IMR-90 (cell line): ENCODE data around the gene ZBTB48. TPM values are rescaled to one million over a fixed set of nuclear protein-coding genes. Genes with fewer than 3 reads are reported as not detected.

Source experiments
- ATAC-seq: fragments of 200-7000 bp; cut with Tn5 transposase; 2 replicates; pipeline ENCODE4 v1.9.1; 2020; ENCODE audit warnings: low read depth, mild to moderate bottlenecking, moderate library complexity
- BruUV-seq: library from RNA; stranded (reverse); fragments of 400-500 nt; replicated peaks from 2 replicates; lab custom pipeline; 2021; lab: Mats Ljungman, UMichigan
- CTCF ChIA-PET: fragments of 300-600 bp; formaldehyde crosslinking; extraction: SDS; loops from one replicate; lab custom pipeline; 2021; ENCODE audit warnings: antibody characterized with exemption; lab: Yijun Ruan, JAX
- POLR2A ChIA-PET: fragments of 300-600 bp; sonication (Branson Sonifier 250); formaldehyde crosslinking; loops from one replicate; lab custom pipeline; 2022; ENCODE audit warnings: antibody characterized with exemption; ENCODE audit not compliant: unreplicated experiment; lab: Charles Lee
- DNase-seq: peaks from one replicate; pipeline ENCODE4 v3.0.0; 2013
- H2AFZ ChIP-seq: replicated peaks from 2 replicates; pipeline ENCODE3; 2013; ENCODE audit warnings: low read length, mild to moderate bottlenecking; ENCODE audit not compliant: poor library complexity
- H2AK5ac ChIP-seq: 2 replicates; pipeline ENCODE4 v1.6.1; 2013; ENCODE audit warnings: low read depth, low read length, inconsistent platforms
- H2AK9ac ChIP-seq: replicated peaks from 2 replicates; pipeline ENCODE3; 2013; ENCODE audit warnings: mild to moderate bottlenecking, low read depth, low read length, moderate library complexity; ENCODE audit not compliant: poor library complexity
- H2BK120ac ChIP-seq: 2 replicates; pipeline ENCODE4 v1.6.1; 2013; ENCODE audit warnings: low read depth, low read length, inconsistent platforms
- H2BK15ac ChIP-seq: 3 replicates; pipeline ENCODE4 v1.6.1; 2013; ENCODE audit warnings: low read depth, low read length, inconsistent platforms
- H2BK20ac ChIP-seq: 2 replicates; pipeline ENCODE4 v1.6.1; 2013; ENCODE audit warnings: low read depth, mild to moderate bottlenecking, inconsistent platforms, low read length, moderate library complexity
- H2BK5ac ChIP-seq: 2 replicates; pipeline ENCODE4 v1.6.1; 2013; ENCODE audit warnings: mild to moderate bottlenecking, low read depth, low read length, inconsistent platforms; ENCODE audit not compliant: poor library complexity, severe bottlenecking
- H3K14ac ChIP-seq: replicated peaks from 2 replicates; pipeline ENCODE4 v1.6.1; 2013; ENCODE audit warnings: low read depth, low read length, inconsistent platforms
- H3K18ac ChIP-seq: 2 replicates; pipeline ENCODE4 v1.6.1; 2013; ENCODE audit warnings: low read depth, low read length, control low read depth
- H3K23ac ChIP-seq: 2 replicates; pipeline ENCODE4 v1.6.1; 2013; ENCODE audit warnings: low read depth, low read length, inconsistent platforms
- H3K27ac ChIP-seq: 2 replicates; pipeline ENCODE4 v1.5.1; 2013; ENCODE audit warnings: mild to moderate bottlenecking, control low read depth, low read length; ENCODE audit not compliant: insufficient read depth
- H3K27me3 ChIP-seq: 2 replicates; pipeline ENCODE4 v1.6.1; 2013; ENCODE audit warnings: low read length; ENCODE audit not compliant: control insufficient read depth, insufficient read depth
- H3K36me3 ChIP-seq: 2 replicates; pipeline ENCODE4 v1.6.1; 2013; ENCODE audit warnings: low read length, mixed read lengths; ENCODE audit not compliant: control insufficient read depth, insufficient read depth
- H3K4ac ChIP-seq: 2 replicates; pipeline ENCODE4 v1.6.1; 2013; ENCODE audit warnings: low read depth, low read length, inconsistent platforms
- H3K4me1 ChIP-seq: 2 replicates; pipeline ENCODE4 v1.6.1; 2013; ENCODE audit warnings: low read length, mixed read lengths; ENCODE audit not compliant: control insufficient read depth, insufficient read depth
- H3K4me2 ChIP-seq: 2 replicates; pipeline ENCODE4 v1.6.1; 2013; ENCODE audit warnings: low read depth, mild to moderate bottlenecking, control low read depth, low read length, moderate library complexity
- H3K4me3 ChIP-seq: 2 replicates; pipeline ENCODE4 v1.5.1; 2013; ENCODE audit warnings: low read depth, mild to moderate bottlenecking, control low read depth, low read length, moderate library complexity; ENCODE audit not compliant: insufficient read depth
- H3K56ac ChIP-seq: 2 replicates; pipeline ENCODE4 v1.6.1; 2013; ENCODE audit warnings: low read length, inconsistent platforms; ENCODE audit not compliant: insufficient read depth; ENCODE audit errors: extremely low read depth
- H3K79me1 ChIP-seq, 2 experiments: 2 replicates each; pipeline ENCODE4 v1.6.1; 2013; ENCODE audit warnings: low read length in 2 of 2, inconsistent platforms in 1 of 2, low read depth in 1 of 2
- H3K9ac ChIP-seq: 2 replicates; pipeline ENCODE4 v1.6.1; 2013; ENCODE audit warnings: low read depth, low read length, control low read depth
- H3K9me1 ChIP-seq: 2 replicates; pipeline ENCODE4 v1.6.1; 2013; ENCODE audit warnings: low read length, inconsistent platforms; ENCODE audit not compliant: insufficient read depth
- H3K9me3 ChIP-seq: 2 replicates; pipeline ENCODE4 v1.6.1; 2013; ENCODE audit warnings: low read length; ENCODE audit not compliant: control insufficient read depth, insufficient read depth
- H4K20me1 ChIP-seq: 2 replicates; pipeline ENCODE4 v1.6.1; 2013; ENCODE audit warnings: low read length, inconsistent platforms; ENCODE audit not compliant: insufficient read depth
- H4K5ac ChIP-seq: 2 replicates; pipeline ENCODE4 v1.6.1; 2013; ENCODE audit warnings: mild to moderate bottlenecking, low read depth, low read length, control low read depth
- H4K8ac ChIP-seq, 2 experiments: 2 replicates each; pipeline ENCODE4 v1.6.1; 2013; ENCODE audit warnings: low read depth in 2 of 2, low read length in 2 of 2, control low read depth in 1 of 2, inconsistent platforms in 1 of 2
- H4K91ac ChIP-seq: 2 replicates; pipeline ENCODE4 v1.6.1; 2013; ENCODE audit warnings: low read depth, low read length, inconsistent platforms; ENCODE audit not compliant: insufficient read depth
- FOS ChIP-seq: fragments of 150-350 bp; IDR thresholded peaks from 2 replicates; pipeline ENCODE4 v1.6.1; 2016; ENCODE audit warnings: low read depth, low read length
- MAZ ChIP-seq: IDR thresholded peaks from 2 replicates; pipeline ENCODE4 v1.6.1; 2012; ENCODE audit warnings: low read depth, mild to moderate bottlenecking, low read length, improper control_type of control experiment, moderate library complexity, borderline replicate concordance
- MXI1 ChIP-seq: IDR thresholded peaks from 2 replicates; pipeline ENCODE4 v1.6.1; 2012; ENCODE audit warnings: low read depth, mild to moderate bottlenecking, low read length, moderate library complexity, borderline replicate concordance
- SMC3 ChIP-seq: fragments of 150-350 bp; IDR thresholded peaks from 2 replicates; pipeline ENCODE4 v1.6.1; 2016; ENCODE audit warnings: low read depth, mild to moderate bottlenecking, antibody characterized with exemption, low read length, moderate library complexity
- WGBS, 2 experiments: methylation state at CpG; one replicate each; pipeline versions ENCODE4 v1.1.5 to v1.1.7; 2013; ENCODE audit warnings: missing lambda C conversion rate in 2 of 2; ENCODE audit not compliant: insufficient read length in 1 of 2; ENCODE audit errors: extremely low coverage in 2 of 2; 5-methylcytosine and 5-hydroxymethylcytosine counted together
- dilution Hi-C: fragments of 300-500 bp; cut with HindIII; formaldehyde crosslinking; loops from one replicate; pipeline ENCODE4 v1.14.3; 2018; ENCODE audit warnings: low sequenced_read_pairs; ENCODE audit not compliant: unreplicated experiment
- in situ Hi-C: fragments of 300-500 bp; cut with MboI; formaldehyde crosslinking; loops from 3 replicates; pipeline ENCODE4 v1.14.3; 2019; ENCODE audit warnings: low sequenced_read_pairs, inconsistent platforms, mixed read lengths
- intact Hi-C: fragments of 100-400 bp; cut with micrococcal nuclease; formaldehyde crosslinking; loops from 2 replicates; pipeline ENCODE4 v1.10.0; 2022
- polyA plus RNA-seq, 3 experiments: library from polyadenylated mRNA; depleted of rRNA; stranded (reverse); fragments of >200 nt; gene quantifications; 2 replicates each; pipeline ENCODE4 v1.2.3, GENCODE V29; 2012; ENCODE audit warnings: low replicate concordance in 1 of 3
- total RNA-seq: library from RNA; depleted of rRNA; stranded (reverse); fragments of >200 nt; gene quantifications from 2 replicates; pipeline ENCODE4 v1.2.3, GENCODE V29; 2012

ZBTB48 gene
- total and polyA plus RNA-seq, 2 of the 4 experiments (the other 2 are of a cell fraction), result 9.3 to 17.5 TPM

DNA sequence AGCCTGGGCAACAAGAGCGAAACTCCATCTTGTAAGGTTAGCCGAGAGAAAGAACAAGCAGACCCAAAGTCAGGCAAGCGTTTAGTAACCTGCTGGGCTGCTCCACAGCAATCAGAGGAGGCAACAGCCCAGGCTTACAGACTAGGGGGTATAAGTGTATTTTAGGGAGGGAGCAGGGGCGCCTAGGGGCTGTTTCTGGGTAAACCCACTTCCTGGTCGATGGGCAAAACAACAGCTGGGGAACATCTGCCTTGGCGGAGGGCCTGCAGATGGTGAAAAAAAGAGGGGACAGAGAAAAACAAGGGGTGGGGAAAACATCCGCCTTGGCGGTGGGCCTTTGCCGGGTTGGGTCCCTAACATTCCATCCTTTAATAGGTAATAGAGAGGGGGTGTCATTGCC is 19.5 kb upstream of the ZBTB48 start:
- in situ Hi-C loops (no loop called here), intact Hi-C loops (no loop called here), dilution Hi-C loops (no loop called here)
- no TSS peak for BruUV-seq
- Histone ChIP-seq H4K91ac (no peak overlapping the region), H4K5ac (no peak overlapping the region), H2BK20ac (no peak overlapping the region), H3K9me1 (no peaks in the 10 kb centered on the region), H3K79me1 (no peaks in the 10 kb centered on the region), H3K27ac (no peak overlapping the region), H3K4me1 (no peaks in the 10 kb centered on the region), H3K14ac (no peak overlapping the region), H2BK5ac (no peak overlapping the region), H4K20me1 (no peaks in the 10 kb centered on the region), H2AK9ac (no peak overlapping the region), H3K18ac (no peak overlapping the region), H3K4ac (no peak overlapping the region), H2AK5ac (no peak overlapping the region), H3K4me3 (no peak overlapping the region), H4K8ac (no peak overlapping the region), H3K9ac (no peak overlapping the region), H3K23ac (no peak overlapping the region), H3K4me2 (no peak overlapping the region), H2BK15ac (no peak overlapping the region), H2AFZ (no peak overlapping the region), H2BK120ac (no peak overlapping the region), H3K56ac (no peak overlapping the region), H3K36me3 (no peaks in the 10 kb centered on the region), H3K9me3 (no peaks in the 10 kb centered on the region), H3K27me3 (peaks cover 27% of the 10 kb centered on the region)
- CTCF ChIA-PET, result no interaction called here
- TF ChIP-seq FOS (no peak), MAZ (no peak), MXI1 (no peak), SMC3 (no peak)
- no peak for ATAC-seq
- POLR2A ChIA-PET, result no interaction called here
- DNase-seq, result no peak
- WGBS, 2 experiments, result 60% methylated on average over 2 of the region's 9 CpGs; no CpG with 5 or more reads in 1 of the 2 experiments
